Stomach (tissue), 9 donors: ENCODE results near the gene TUBB2A. TPM values are rescaled to one million over a fixed set of nuclear protein-coding genes. Genes with fewer than 3 reads are reported as not detected.
"Not testable (repeated sequence)": the region's sequence is repeated elsewhere in the genome, so short reads cannot be mapped to it uniquely, and the experiment has no call there.

Experiments used
- DNase-seq, 2 donors: peaks; one replicate each; pipeline versions ENCODE4 v3.0.0 to v3.0.0-alpha.2; 2013 to 2019
- H3K27ac ChIP-seq, 5 donors: fragments of 200-600 bp in 4 of 5; sonication (generic) in 4 of 5; one replicate each; pipeline ENCODE4 v1.5.1; 2013 to 2019; ENCODE audit warnings: mild to moderate bottlenecking in 1 of 5, moderate library complexity in 1 of 5
- H3K27me3 ChIP-seq, 3 donors: fragments of 200-600 bp; sonication (generic); one replicate each; pipeline ENCODE4 v1.5.1; 2017 to 2019; ENCODE audit warnings: mixed run types in 1 of 3
- H3K36me3 ChIP-seq, 4 donors: fragments of 200-600 bp; sonication (generic); 1 replicate in 3 of 4; 2 replicates in 1 of 4; pipeline ENCODE4 v1.5.1; 2016 to 2019
- H3K4me1 ChIP-seq, 4 donors: fragments of 200-600 bp; sonication (generic); one replicate each; pipeline ENCODE4 v1.5.1; 2016 to 2019
- H3K4me3 ChIP-seq, 4 donors: fragments of 200-600 bp; sonication (generic) in 3 of 4; one replicate each; pipeline ENCODE4 v1.5.1; 2016 to 2019; ENCODE audit warnings: mild to moderate bottlenecking in 1 of 4
- H3K9me3 ChIP-seq, 4 donors: fragments of 200-600 bp; sonication (generic); one replicate each; pipeline ENCODE4 v1.5.1; 2016 to 2019
- EP300 ChIP-seq: sonication (generic); formaldehyde crosslinking; IDR thresholded peaks from one replicate; pipeline ENCODE4 v1.6.1; 2017; ENCODE audit warnings: antibody characterized with exemption
- POLR2A ChIP-seq, 4 donors: fragments of 450-650 bp; IDR thresholded peaks; one replicate each; pipeline ENCODE4 v1.6.1; 2016; ENCODE audit warnings: antibody characterized with exemption in 4 of 4, control low read depth in 2 of 4, mild to moderate bottlenecking in 1 of 4, moderate library complexity in 1 of 4
- POLR2AphosphoS5 ChIP-seq, 3 donors: sonication (generic); formaldehyde crosslinking; IDR thresholded peaks; one replicate each; pipeline ENCODE4 v1.6.1; 2016; ENCODE audit warnings: antibody characterized with exemption in 3 of 3
- WGBS, 5 donors: extraction: QIAGEN DNeasy Blood & Tissue Kit in 3 of 5; methylation state at CpG; one replicate each; pipeline versions ENCODE4 v1.1.5 to v1.1.7; 2013 to 2018; 5-methylcytosine and 5-hydroxymethylcytosine counted together
- intact Hi-C: fragments of 100-400 bp; cut with DNase I; formaldehyde crosslinking; loops from one replicate; pipeline ENCODE4 v1.15.1; 2023; ENCODE audit warnings: low total_unique reads
- polyA plus RNA-seq, 3 donors: library from polyadenylated mRNA; stranded (reverse); fragments of 200-250 nt; gene quantifications; one replicate each; pipeline ENCODE4 v1.2.3, GENCODE V29; 2013
- total RNA-seq, 5 donors: library from RNA; depleted of rRNA; stranded (reverse); fragments of >200 nt; gene quantifications; one replicate each; pipeline versions ENCODE4 v1.1.0 to v1.2.3, GENCODE V29; 2014 to 2016
- TF ChIP-seq, protein P1 (sequence below), 7 experiments: fragments of 450-650 bp in 4 of 7; fragments of 200-600 bp in 3 of 7; sonication (generic) in 3 of 7; IDR thresholded peaks; one replicate each; pipeline ENCODE4 v1.5.1; 2016 to 2019; ENCODE audit warnings: antibody characterized with exemption in 7 of 7, control low read depth in 2 of 7, mild to moderate bottlenecking in 1 of 7
- donor health status: healthy with polysubstance abuse.
- donor health status: Bipolar disorder and iron deficiency.
- donor health status: healthy.

TUBB2A gene
- total and polyA plus RNA-seq, 8 donors: 6.7 to 96.9 (median 49.0) TPM

DNA sequence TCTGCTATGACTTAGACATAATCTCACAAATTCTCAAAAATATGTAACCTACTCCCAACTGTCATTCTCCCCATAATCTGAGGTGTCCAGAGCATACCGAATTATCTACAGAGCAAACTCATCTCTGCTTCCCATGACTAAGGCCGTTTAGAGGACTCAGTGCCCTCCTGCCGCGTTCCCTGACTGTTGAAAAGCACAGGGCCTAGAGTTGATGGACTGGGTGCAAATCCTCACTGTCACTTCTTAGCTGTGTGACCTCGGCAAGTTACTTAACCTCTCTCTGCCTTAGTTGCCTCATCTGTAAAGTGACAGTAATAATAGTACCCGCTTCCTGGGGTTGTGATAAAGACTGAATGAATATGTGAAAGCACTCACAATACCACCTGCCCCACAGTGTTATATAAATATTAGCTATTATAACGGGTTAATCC is 4.7 kb upstream of the TUBB2A start:
- 29 to 59% (median 42%) methylated on average over 6 to 7 of the region's 7 CpGs for WGBS, 5 donors
- intact Hi-C loops: no loop called here
- Histone ChIP-seq H3K27me3 (no peaks in the 10 kb centered on the region), H3K9me3 (no peaks in the 10 kb centered on the region), H3K27ac (peak overlapping the region; percentile 67 to 96 (median 93)), H3K36me3 (no peaks in the 10 kb centered on the region), H3K4me3 (peak overlapping the region; percentile 53 to 83 (median 67)), H3K4me1 (peaks cover 32 to 56% (median 45%) of the 10 kb centered on the region in 4 donors)
- no peak for TF ChIP-seq EP300
- no peak for TF ChIP-seq POLR2A (IDR thresholded peaks at IDR 0.05)
- DNase-seq: no peak

DNA sequence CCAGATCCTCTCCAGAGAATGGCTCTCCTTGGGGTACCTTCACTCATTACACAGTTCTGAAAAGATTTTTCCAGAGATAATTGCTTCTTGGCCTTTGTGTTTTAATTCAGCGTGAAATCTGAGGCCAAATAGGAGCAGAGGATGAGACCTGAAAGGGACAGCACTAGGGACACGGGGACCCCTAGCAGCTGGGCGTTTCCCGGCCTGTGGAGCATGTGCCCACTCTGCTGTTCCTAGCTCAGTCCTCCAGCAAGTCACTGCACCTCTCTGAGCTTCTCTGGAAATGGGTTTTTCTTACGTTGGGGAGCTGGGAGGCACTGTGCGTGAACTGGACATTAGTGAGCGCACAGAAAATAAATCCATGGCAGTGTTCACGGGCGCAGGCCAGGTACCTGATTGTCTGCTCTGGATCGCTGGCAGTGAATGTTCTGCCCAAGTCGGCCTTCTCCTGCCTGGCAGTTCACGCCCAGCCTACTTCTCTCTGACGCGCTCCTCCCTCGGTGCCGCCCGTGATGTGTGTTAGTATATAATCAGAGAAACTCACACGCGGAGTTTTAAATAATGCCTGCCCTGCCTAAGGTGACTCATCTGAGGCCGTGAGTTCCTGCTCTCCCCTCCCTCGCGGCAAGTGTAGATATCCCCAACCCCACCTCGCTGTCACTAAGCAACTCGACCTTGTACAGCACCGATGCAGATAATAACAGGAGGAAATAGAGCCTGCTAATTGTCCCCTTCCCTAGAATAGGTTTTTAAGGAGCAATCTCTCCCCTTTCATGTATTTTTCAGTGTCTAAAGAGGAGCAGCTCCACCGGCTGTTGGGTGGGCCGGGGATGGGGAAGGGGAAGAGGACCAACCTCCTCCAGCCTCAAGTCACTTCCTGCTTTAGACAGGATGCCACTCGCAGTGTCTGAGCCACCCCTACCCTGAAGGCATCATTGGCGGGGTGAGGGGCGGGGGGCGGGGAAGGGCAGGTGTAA is 2.7 kb upstream of the TUBB2A start:
- peak; percentile 87 to 95 for DNase-seq
- WGBS, 5 donors: 32 to 46% (median 35%) methylated on average over 29 to 31 of the region's 31 CpGs
- no peaks in the 10 kb centered on the region for H3K9me3 ChIP-seq
- peaks cover 2 to 6% (median 5%) of the 10 kb centered on the region in 4 donors for H3K36me3 ChIP-seq
- peak overlapping the region; percentile 83 to 98 (median 96) for H3K27ac ChIP-seq
- no peak overlapping the region for H3K4me3 ChIP-seq
- peaks cover 32 to 68% (median 56%) of the 10 kb centered on the region in 4 donors for H3K4me1 ChIP-seq
- intact Hi-C loops: no loop called here
- H3K27me3 ChIP-seq: no peaks in the 10 kb centered on the region
- no peak for TF ChIP-seq EP300
- peak in 2 of 3 donors; percentile 89 to 90 for TF ChIP-seq POLR2AphosphoS5 (IDR thresholded peaks at IDR 0.05)
- TF ChIP-seq POLR2A (IDR thresholded peaks at IDR 0.05): peak in 2 of 4 donors; percentile 33 to 54
- TF ChIP-seq, protein P1, sequence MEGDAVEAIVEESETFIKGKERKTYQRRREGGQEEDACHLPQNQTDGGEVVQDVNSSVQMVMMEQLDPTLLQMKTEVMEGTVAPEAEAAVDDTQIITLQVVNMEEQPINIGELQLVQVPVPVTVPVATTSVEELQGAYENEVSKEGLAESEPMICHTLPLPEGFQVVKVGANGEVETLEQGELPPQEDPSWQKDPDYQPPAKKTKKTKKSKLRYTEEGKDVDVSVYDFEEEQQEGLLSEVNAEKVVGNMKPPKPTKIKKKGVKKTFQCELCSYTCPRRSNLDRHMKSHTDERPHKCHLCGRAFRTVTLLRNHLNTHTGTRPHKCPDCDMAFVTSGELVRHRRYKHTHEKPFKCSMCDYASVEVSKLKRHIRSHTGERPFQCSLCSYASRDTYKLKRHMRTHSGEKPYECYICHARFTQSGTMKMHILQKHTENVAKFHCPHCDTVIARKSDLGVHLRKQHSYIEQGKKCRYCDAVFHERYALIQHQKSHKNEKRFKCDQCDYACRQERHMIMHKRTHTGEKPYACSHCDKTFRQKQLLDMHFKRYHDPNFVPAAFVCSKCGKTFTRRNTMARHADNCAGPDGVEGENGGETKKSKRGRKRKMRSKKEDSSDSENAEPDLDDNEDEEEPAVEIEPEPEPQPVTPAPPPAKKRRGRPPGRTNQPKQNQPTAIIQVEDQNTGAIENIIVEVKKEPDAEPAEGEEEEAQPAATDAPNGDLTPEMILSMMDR (IDR thresholded peaks at IDR 0.05): no peak

DNA sequence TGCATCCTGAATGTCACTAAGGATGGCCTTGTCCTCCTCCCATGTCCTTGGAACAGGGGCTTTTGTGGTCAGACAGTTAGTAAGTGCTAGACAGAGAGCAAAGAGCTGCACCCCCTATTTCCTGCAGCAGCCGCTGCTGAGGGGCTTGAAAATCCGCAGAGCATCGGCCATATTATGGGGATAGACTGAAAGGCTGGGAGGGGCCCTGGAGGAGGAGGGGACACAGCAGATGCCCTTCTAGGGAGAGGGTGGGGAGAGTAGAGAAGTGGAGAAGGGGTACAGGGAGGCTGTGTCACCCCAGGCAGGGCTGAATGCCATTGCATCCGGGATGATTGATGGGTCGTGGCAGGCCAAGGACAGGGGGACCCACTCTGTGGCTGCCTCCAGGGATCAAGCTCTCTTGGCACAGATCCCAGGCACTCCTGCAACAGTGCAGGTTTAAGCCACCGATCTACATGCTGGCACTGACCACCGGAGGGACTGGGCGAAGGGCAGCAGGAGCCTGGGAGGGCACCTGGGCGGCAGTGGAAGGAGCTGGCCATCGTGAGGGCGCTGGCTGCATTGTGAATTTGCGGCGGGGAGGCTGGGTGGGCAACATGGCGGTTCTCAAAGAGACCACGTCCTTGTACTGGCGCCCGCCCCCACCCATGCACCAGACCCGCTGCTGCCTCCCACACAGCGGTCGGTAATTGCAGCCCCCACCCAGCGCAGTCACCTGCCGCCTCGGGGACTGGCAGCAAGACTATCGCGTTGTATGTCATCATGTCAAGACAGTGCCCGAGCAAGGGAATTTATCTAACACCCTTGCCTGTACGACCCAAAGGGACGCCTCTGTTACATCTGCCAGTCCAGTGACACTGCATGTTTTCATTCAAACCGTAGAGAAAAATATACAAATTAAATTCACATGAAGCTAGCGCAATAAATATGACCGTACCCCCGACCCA is 887 bp downstream of the TUBB2A start:
- H3K4me1 ChIP-seq: peaks cover 26 to 51% (median 42%) of the 10 kb centered on the region in 4 donors
- WGBS, 5 donors: 9 to 15% (median 12%) methylated on average over 17 to 29 of the region's 32 CpGs
- peak overlapping the region; percentile 69 to 96 (median 82) for H3K4me3 ChIP-seq
- peak overlapping the region; percentile 96 to 98 (median 98) for H3K27ac ChIP-seq
- H3K27me3 ChIP-seq, intact Hi-C loops, H3K9me3 ChIP-seq: not testable (repeated sequence)
- DNase-seq: peak in 1 of 2 donors; percentile 77
- H3K36me3 ChIP-seq: peaks cover 13 to 26% (median 21%) of the 10 kb centered on the region in 4 donors

DNA sequence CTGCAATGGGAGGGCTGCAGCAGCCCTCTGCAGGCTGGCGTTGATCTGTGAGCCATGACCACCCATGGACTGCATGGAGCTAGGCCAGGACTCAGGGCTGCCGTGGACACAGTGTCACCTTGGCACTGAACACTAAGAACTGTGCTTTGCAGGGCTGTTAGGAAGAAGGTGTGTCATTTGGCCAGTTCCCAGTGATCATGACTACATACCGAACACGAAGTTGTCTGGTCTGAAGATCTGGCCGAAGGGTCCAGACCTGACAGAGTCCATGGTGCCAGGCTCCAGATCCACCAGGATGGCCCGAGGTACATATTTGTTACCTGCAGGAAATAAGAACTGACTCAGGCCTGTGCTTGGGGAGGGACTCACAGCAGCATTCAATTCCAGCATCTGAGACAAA is 1.9 kb downstream of the TUBB2A start:
- H3K9me3 ChIP-seq, H3K4me3 ChIP-seq, H3K27me3 ChIP-seq, DNase-seq, H3K27ac ChIP-seq, intact Hi-C loops: not testable (repeated sequence)
- Histone ChIP-seq H3K36me3 (peaks cover 13 to 26% (median 22%) of the 10 kb centered on the region in 4 donors), H3K4me1 (peaks cover 22 to 41% (median 37%) of the 10 kb centered on the region in 4 donors)
- WGBS, 5 donors: 38 to 51% (median 45%) methylated on average over 5 to 6 of the region's 6 CpGs

DNA sequence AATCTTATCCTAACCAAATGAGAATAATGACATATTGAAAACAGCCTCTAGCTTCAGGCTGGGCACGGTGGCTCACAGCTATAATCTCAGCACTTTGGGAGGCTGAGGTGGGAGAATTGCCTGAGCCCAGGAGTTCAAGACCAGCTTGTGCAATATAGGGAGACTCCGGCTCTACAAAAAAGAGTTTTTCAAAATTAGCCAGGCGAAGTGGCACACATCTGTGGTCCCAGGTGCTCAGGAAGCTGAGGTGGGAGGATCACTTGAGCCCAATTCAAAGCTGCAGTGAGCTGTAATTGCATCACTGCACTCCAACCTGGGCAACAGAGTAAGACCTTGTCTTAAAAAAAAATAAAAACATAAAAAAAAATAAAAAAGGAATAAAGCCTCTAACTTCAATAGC is 4.7 kb downstream of the TUBB2A start:
- no peak for DNase-seq
- TF ChIP-seq, protein P1 (IDR thresholded peaks at IDR 0.05): no peak
- TF ChIP-seq POLR2AphosphoS5 (IDR thresholded peaks at IDR 0.05) (no peak), EP300 (no peak), POLR2A (IDR thresholded peaks at IDR 0.05) (no peak)
- Histone ChIP-seq H3K36me3 (peaks cover 13 to 51% (median 40%) of the 10 kb centered on the region in 4 donors), H3K4me3 (no peak overlapping the region), H3K9me3 (no peaks in the 10 kb centered on the region), H3K4me1 (peaks cover 0 to 15% (median 13%) of the 10 kb centered on the region in 4 donors), H3K27me3 (no peaks in the 10 kb centered on the region), H3K27ac (no peak overlapping the region)
- intact Hi-C loops: no loop called here
- 83 to 93% (median 89%) methylated on average over 3 of the region's 3 CpGs for WGBS, 5 donors
